Skeletal muscle tissue (tissue), 4 donors: ENCODE measurements around the gene CRTAC1. TPM values are rescaled to one million over a fixed set of nuclear protein-coding genes. Genes with fewer than 3 reads are reported as not detected.

Experiments
- H3K27ac ChIP-seq: one replicate; pipeline ENCODE4 v1.7.0; 2013; ENCODE audit warnings: mild to moderate bottlenecking, low read depth, low read length, inconsistent platforms
- H3K27me3 ChIP-seq, 3 donors: one replicate each; pipeline ENCODE4 v1.7.0; 2013; ENCODE audit warnings: low read length in 3 of 3; ENCODE audit not compliant: control insufficient read depth in 3 of 3, insufficient read depth in 3 of 3
- H3K36me3 ChIP-seq, 3 donors: one replicate each; pipeline ENCODE4 v1.7.0; 2013; ENCODE audit warnings: low read length in 3 of 3; ENCODE audit not compliant: control insufficient read depth in 3 of 3, insufficient read depth in 3 of 3
- H3K4me1 ChIP-seq, 3 donors: one replicate each; pipeline ENCODE4 v1.7.0; 2013; ENCODE audit warnings: low read length in 3 of 3, mild to moderate bottlenecking in 3 of 3; ENCODE audit not compliant: control insufficient read depth in 3 of 3, insufficient read depth in 3 of 3
- H3K4me3 ChIP-seq, 3 donors: one replicate each; pipeline ENCODE4 v1.7.0; 2013; ENCODE audit warnings: low read length in 3 of 3
- H3K9ac ChIP-seq, 3 donors: one replicate each; pipeline ENCODE4 v1.7.0; 2013; ENCODE audit warnings: low read length in 3 of 3, mild to moderate bottlenecking in 3 of 3, moderate library complexity in 2 of 3, low read depth in 1 of 3
- H3K9me3 ChIP-seq, 3 donors: one replicate each; pipeline ENCODE4 v1.7.0; 2013; ENCODE audit warnings: low read length in 3 of 3; ENCODE audit not compliant: control insufficient read depth in 3 of 3
- total RNA-seq: library from RNA; depleted of rRNA; stranded (reverse); fragments of >200 nt; gene quantifications from one replicate; pipeline ENCODE4 v1.2.3, GENCODE V29; 2014
- donor health status: Osteomylitis.

The CRTAC1 gene
- total RNA-seq, 1 donor from 2014 or later: 0.52 TPM

DNA sequence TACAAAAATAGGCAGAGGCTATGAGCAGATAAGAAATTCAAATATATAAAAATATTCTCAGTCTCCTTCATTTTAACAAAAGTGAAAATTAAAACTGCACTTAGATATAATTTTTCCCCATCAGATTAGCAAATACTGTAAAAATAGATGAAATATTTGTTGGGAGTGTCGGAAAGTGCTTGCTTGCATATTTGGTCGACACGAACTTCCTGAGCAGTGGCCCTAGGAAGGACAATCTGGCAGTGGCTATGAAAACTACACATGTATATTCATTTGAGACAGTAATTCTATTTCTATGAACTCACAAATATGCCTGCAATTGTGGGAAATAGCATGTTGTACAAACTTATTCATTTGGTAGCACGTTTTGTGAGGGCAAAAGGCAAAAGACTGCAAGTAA lies 99.4 kb downstream of the CRTAC1 start:
- Histone ChIP-seq H3K9me3 (no peaks in the 10 kb centered on the region), H3K27ac (no peak overlapping the region), H3K4me3 (no peak overlapping the region), H3K4me1 (no peaks in the 10 kb centered on the region), H3K36me3 (no peaks in the 10 kb centered on the region), H3K27me3 (peaks cover 11 to 38% (median 17%) of the 10 kb centered on the region in 3 donors), H3K9ac (no peak overlapping the region)

- Histone ChIP-seq H3K4me3 (no peak overlapping the region), H3K27me3 (peaks cover 11 to 50% (median 33%) of the 10 kb centered on the region in 3 donors), H3K9ac (no peak overlapping the region), H3K36me3 (no peaks in the 10 kb centered on the region), H3K9me3 (no peaks in the 10 kb centered on the region), H3K4me1 (no peaks in the 10 kb centered on the region), H3K27ac (no peak overlapping the region)
Observed at GRCh38 chr10:97928897-97929296, 101.5 kb downstream of the CRTAC1 start.

DNA sequence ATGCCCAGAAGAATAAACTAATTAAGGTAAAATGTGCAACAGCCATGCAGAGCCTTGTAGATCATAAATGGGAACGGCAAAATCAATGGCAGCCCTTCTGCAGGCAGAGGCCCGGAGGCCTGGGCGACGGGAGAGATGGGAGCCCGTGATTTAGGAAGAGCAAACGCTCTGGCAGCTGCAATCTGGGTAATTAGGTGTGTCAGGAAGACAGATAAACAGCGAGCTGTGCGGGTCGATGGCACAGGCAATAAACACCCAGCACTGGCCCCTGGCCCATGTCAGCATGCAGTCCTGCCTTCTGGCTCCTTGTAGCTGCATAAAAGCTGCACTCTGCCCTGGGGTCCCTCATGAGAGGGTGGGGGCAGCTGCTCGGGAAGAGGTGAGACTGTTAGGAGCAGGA lies 102.8 kb downstream of the CRTAC1 start:
- H3K9me3 ChIP-seq: no peaks in the 10 kb centered on the region
- H3K27me3 ChIP-seq: peaks cover 14 to 61% (median 42%) of the 10 kb centered on the region in 3 donors
- H3K4me1 ChIP-seq: peaks cover 0 to 2% (median under 1%) of the 10 kb centered on the region in 3 donors
- no peak overlapping the region for H3K27ac ChIP-seq
- no peak overlapping the region for H3K9ac ChIP-seq
- no peaks in the 10 kb centered on the region for H3K36me3 ChIP-seq
- no peak overlapping the region for H3K4me3 ChIP-seq

DNA sequence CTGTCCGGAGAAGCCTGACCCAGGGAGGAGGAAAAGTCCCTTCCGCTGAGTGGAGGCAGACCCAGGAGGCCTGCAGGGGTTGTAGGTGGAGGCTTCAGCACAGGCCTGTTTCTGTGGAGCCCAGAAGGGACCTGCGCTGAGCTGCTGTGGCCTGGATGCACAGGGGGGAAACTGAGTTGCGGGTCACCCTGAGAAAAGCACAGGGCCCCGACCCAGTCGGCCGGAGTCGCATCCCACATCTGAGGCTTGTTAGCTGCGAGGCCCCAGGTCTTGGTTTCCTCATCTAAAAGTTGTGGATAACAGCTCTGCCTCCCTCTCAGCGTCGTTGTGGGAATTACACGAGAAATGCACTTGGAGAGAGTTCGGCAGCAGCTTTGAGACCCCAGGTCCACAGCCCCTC lies 104.4 kb downstream of the CRTAC1 start:
- H3K4me3 ChIP-seq: no peak overlapping the region
- H3K9ac ChIP-seq: no peak overlapping the region
- H3K27ac ChIP-seq: no peak overlapping the region
- H3K36me3 ChIP-seq: no peaks in the 10 kb centered on the region
- no peaks in the 10 kb centered on the region for H3K9me3 ChIP-seq
- peaks cover 14 to 62% (median 42%) of the 10 kb centered on the region in 3 donors for H3K27me3 ChIP-seq
- peaks cover 0 to 14% (median 7%) of the 10 kb centered on the region in 3 donors for H3K4me1 ChIP-seq

DNA sequence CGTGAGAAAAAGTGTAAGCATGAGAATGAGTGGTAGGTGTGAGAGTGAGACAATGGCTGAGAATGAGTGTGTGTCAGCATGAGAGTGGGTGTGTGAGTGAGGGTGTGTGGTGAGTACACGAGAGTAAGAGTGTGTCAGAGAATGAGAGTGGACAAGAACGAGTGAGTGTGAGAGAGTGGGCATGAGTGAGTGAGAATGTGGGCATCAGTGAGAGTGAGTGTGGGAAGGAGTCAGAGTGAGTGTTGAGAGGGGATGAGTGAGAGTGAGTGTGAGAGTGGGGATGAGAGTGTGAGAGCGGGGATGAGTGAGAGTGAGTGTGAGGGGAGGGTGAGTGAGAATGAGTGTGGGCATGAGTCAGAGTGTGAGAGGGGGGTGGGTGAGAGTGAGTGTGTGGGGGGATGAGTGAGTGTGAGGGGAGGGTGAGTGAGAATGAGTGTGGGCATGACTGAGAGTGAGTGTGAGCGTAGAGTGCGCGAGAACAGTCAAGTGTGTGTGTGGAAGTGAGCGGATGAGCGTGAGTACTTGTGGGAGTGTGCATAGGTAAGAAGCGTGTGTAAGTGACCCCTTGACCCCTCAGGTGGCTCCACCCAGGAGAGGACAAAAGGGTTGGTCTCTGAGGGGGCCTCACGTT lies 105.0 kb downstream of the CRTAC1 start:
- Histone ChIP-seq H3K9me3 (no peaks in the 10 kb centered on the region), H3K4me1 (peaks cover 0 to 14% (median 7%) of the 10 kb centered on the region in 3 donors), H3K27ac (no peak overlapping the region), H3K27me3 (peaks cover 14 to 68% (median 42%) of the 10 kb centered on the region in 3 donors), H3K36me3 (no peaks in the 10 kb centered on the region), H3K4me3 (no peak overlapping the region), H3K9ac (no peak overlapping the region)

DNA sequence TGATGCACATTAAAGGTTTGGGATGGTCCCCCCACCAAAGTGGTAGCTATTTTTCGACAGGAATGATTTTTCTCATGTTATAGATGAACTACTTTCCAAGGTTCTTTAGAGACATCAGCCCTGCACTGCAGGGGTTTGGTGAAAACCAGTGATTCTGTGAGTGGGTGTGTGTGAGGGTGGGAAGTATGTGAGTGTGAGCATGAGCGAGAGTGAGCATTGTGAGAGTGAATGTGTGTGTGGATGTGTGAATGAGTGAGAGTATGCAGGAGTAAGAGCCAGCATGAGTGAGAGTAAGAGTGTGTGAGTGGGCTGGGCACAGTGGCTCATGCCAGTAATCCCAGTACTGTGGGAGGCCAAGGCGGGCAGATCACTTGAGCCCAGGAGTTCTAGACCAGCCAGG lies 105.7 kb downstream of the CRTAC1 start:
- no peaks in the 10 kb centered on the region for H3K9me3 ChIP-seq
- H3K27me3 ChIP-seq: peaks cover 14 to 73% (median 42%) of the 10 kb centered on the region in 3 donors
- no peak overlapping the region for H3K27ac ChIP-seq
- peaks cover 0 to 14% (median 7%) of the 10 kb centered on the region in 3 donors for H3K4me1 ChIP-seq
- no peak overlapping the region for H3K9ac ChIP-seq
- H3K36me3 ChIP-seq: no peaks in the 10 kb centered on the region
- no peak overlapping the region for H3K4me3 ChIP-seq

GRCh38 chr10:97923476-97923875 lies 106.9 kb downstream of the CRTAC1 start:
- Histone ChIP-seq H3K27ac (no peak overlapping the region), H3K9ac (no peak overlapping the region)

GRCh38 chr10:97923057-97923456 lies 107.4 kb downstream of the CRTAC1 start:
- no peak overlapping the region for H3K4me3 ChIP-seq
- H3K27me3 ChIP-seq: peaks cover 7 to 64% (median 38%) of the 10 kb centered on the region in 3 donors
- H3K27ac ChIP-seq: no peak overlapping the region
- no peak overlapping the region for H3K9ac ChIP-seq
- H3K36me3 ChIP-seq: no peaks in the 10 kb centered on the region
- peaks cover 0 to 14% (median 7%) of the 10 kb centered on the region in 3 donors for H3K4me1 ChIP-seq
- no peaks in the 10 kb centered on the region for H3K9me3 ChIP-seq

More at GRCh38 chr10:97923476-97923875, 106.9 kb downstream of the CRTAC1 start:
- Histone ChIP-seq H3K27me3 (peaks cover 7 to 68% (median 42%) of the 10 kb centered on the region in 3 donors), H3K36me3 (no peaks in the 10 kb centered on the region), H3K4me1 (peaks cover 0 to 14% (median 7%) of the 10 kb centered on the region in 3 donors), H3K4me3 (no peak overlapping the region), H3K9me3 (no peaks in the 10 kb centered on the region)

DNA sequence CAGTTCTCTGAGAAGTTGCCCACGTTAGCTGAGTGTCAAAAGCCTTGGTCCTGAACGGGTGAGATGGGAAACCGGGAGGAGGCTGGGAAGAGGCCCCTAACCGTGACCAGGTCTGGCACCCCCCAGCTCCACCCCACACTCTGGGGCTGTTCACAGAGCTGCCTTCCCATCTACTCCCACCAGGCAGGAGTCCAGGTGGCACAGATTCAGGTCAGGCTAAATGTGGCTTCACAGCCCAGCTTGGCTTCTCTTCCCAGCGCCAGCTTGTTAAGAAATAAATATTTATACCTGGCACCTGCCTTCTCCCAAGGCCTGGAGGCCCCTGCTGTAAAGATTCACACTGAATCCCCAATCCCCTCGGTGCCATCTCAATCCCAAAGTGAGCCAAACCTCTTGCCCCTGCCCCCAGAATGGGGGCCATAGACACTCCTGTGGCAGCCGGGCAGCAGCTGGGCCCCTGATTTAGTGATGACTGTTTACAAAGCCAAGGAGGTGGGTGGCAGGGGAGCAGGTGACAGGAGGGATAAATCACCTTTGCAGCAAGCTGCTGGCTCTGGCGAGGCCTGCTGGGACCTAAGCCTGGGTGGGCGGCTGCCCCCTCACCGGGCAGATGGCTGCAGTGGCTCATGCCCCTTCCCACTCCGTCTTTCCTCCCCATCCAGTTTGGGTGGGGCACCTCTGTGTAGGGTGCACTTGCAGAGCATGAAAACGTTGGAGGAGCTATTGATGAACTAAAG lies 108.2 kb downstream of the CRTAC1 start:
- Histone ChIP-seq H3K27ac (no peak overlapping the region), H3K9me3 (no peaks in the 10 kb centered on the region), H3K9ac (peak overlapping the region in 2 of 3 donors; percentile 23 to 45), H3K36me3 (no peaks in the 10 kb centered on the region), H3K27me3 (peaks cover 3 to 58% (median 31%) of the 10 kb centered on the region in 3 donors), H3K4me3 (no peak overlapping the region), H3K4me1 (peaks cover 0 to 14% (median 7%) of the 10 kb centered on the region in 3 donors)

DNA sequence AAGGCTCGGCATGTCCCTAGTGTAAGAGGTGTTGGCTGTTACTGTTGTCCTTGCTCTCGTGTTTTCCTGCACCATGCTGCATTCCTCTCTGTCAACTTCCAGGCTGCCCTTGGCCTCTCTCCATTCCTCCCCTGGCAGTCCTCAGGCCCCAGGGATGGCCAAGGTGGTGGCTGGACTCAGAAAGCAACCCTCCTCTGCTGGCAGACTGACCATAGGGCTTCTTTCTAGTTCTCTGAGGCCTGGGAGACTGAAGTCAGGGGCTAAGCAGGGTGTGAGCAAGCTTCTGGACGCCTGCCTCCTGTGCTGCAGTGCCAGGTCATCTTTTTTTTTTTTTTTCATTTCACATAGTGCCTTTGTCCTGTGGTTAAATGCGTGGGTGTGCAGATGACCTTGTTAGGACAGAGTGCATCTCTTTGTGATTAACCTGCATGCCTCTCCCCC lies 108.8 kb downstream of the CRTAC1 start:
- H3K36me3 ChIP-seq: no peaks in the 10 kb centered on the region
- H3K4me1 ChIP-seq: peaks cover 0 to 16% (median 11%) of the 10 kb centered on the region in 3 donors
- H3K27ac ChIP-seq: no peak overlapping the region
- no peak overlapping the region for H3K4me3 ChIP-seq
- peaks cover 3 to 56% (median 32%) of the 10 kb centered on the region in 3 donors for H3K27me3 ChIP-seq
- peak overlapping the region in 1 of 3 donors; percentile 1 for H3K9ac ChIP-seq
- no peaks in the 10 kb centered on the region for H3K9me3 ChIP-seq
